Smooth muscle cell (in vitro differentiated cells): ENCODE measurements around the gene SRL. TPM values are rescaled to one million over a fixed set of nuclear protein-coding genes. Genes with fewer than 3 reads are reported as not detected.
"Not testable (repeated sequence)": the region's sequence is repeated elsewhere in the genome, so short reads cannot be mapped to it uniquely, and the experiment has no call there.

Experiments
- DNase-seq: peaks from one replicate; lab custom pipeline; 2025; ENCODE audit not compliant: unreplicated experiment; lab: John Stamatoyannopoulos, UW
- H2AFZ ChIP-seq: fragments of 200-600 bp; sonication (generic); 2 replicates; pipeline ENCODE4 v1.6.0; 2016; ENCODE audit warnings: antibody characterized with exemption, low read depth, mild to moderate bottlenecking
- H3F3A ChIP-seq: fragments of 200-600 bp; sonication (generic); 2 replicates; pipeline ENCODE4 v1.6.0; 2017; ENCODE audit warnings: antibody characterized with exemption, low read depth
- H3K27ac ChIP-seq: fragments of 200-600 bp; sonication (generic); 2 replicates; pipeline ENCODE4 v1.5.1; 2016; ENCODE audit warnings: low read depth, mild to moderate bottlenecking
- H3K27me3 ChIP-seq: fragments of 200-600 bp; sonication (generic); 2 replicates; pipeline ENCODE4 v1.6.1; 2016; ENCODE audit warnings: low read depth, mild to moderate bottlenecking
- H3K36me3 ChIP-seq: fragments of 200-600 bp; sonication (generic); 2 replicates; pipeline ENCODE4 v1.5.1; 2016; ENCODE audit warnings: low read depth
- H3K4me1 ChIP-seq: fragments of 200-600 bp; sonication (generic); 2 replicates; pipeline ENCODE4 v1.5.1; 2016; ENCODE audit warnings: low read depth
- H3K4me2 ChIP-seq: fragments of 200-600 bp; sonication (generic); 2 replicates; pipeline ENCODE4 v1.6.0; 2016; ENCODE audit warnings: mild to moderate bottlenecking
- H3K4me3 ChIP-seq: fragments of 200-600 bp; sonication (generic); 2 replicates; pipeline ENCODE4 v1.5.1; 2016; ENCODE audit warnings: mild to moderate bottlenecking
- H3K79me2 ChIP-seq: fragments of 200-600 bp; sonication (generic); 2 replicates; pipeline ENCODE4 v1.6.0; 2016; ENCODE audit warnings: low read depth, mild to moderate bottlenecking
- H3K9ac ChIP-seq: fragments of 200-600 bp; sonication (generic); 2 replicates; pipeline ENCODE4 v1.6.0; 2016; ENCODE audit warnings: low read depth
- H3K9me3 ChIP-seq: fragments of 200-600 bp; sonication (generic); replicated peaks from 2 replicates; pipeline ENCODE4 v1.5.1; 2016; ENCODE audit warnings: low read depth
- H4K20me1 ChIP-seq: fragments of 200-600 bp; sonication (generic); 2 replicates; pipeline ENCODE4 v1.6.0; 2016; ENCODE audit warnings: low read depth
- CTCF ChIP-seq: fragments of 200-600 bp; sonication (generic); IDR thresholded peaks from 2 replicates; pipeline ENCODE4 v1.5.1; 2017; ENCODE audit warnings: borderline replicate concordance, mild to moderate bottlenecking, antibody characterized with exemption; ENCODE audit not compliant: insufficient read depth, poor library complexity, severe bottlenecking
- WGBS: methylation state at CpG from one replicate; pipeline ENCODE4 v1.1.7; 2016; ENCODE audit warnings: low lambda C conversion rate; 5-methylcytosine and 5-hydroxymethylcytosine counted together
- polyA plus RNA-seq: library from polyadenylated mRNA; unstranded; fragments of >200 nt; fragmentation: Nextera tagmentation; extraction: Ambion mirVana; gene quantifications from 2 replicates; pipeline ENCODE4 v1.2.1, GENCODE V29; 2016
- total RNA-seq: library from RNA; depleted of rRNA; stranded (reverse); fragments of >200 nt; gene quantifications from 2 replicates; pipeline ENCODE4 v1.2.3, GENCODE V29; 2014

The SRL gene
- total and polyA plus RNA-seq, 2 experiments from 2014 or later = not detected

- H4K20me1 ChIP-seq = no peaks in the 10 kb centered on the region
- H3K9ac ChIP-seq = no peak overlapping the region
- peaks cover 7% of the 10 kb centered on the region for H3K4me1 ChIP-seq
- H3F3A ChIP-seq = no peaks in the 10 kb centered on the region
- H2AFZ ChIP-seq = no peak overlapping the region
- H3K4me3 ChIP-seq = no peak overlapping the region
- H3K79me2 ChIP-seq = no peaks in the 10 kb centered on the region
- H3K27me3 ChIP-seq = no peaks in the 10 kb centered on the region
- TF ChIP-seq CTCF = no peak
- no peaks in the 10 kb centered on the region for H3K36me3 ChIP-seq
- H3K9me3 ChIP-seq = no peaks in the 10 kb centered on the region
- DNase-seq = no peak
- WGBS = 99% methylated on average over 14 of the region's 14 CpGs
- H3K4me2 ChIP-seq = no peak overlapping the region
- H3K27ac ChIP-seq = no peak overlapping the region
These were observed 18.5 kb upstream of the SRL start for GRCh38 chr16:4260360-4260759.

- no peak for TF ChIP-seq CTCF
- Histone ChIP-seq H3K4me1 (no peaks in the 10 kb centered on the region), H3K27me3 (no peaks in the 10 kb centered on the region), H3K27ac (no peak overlapping the region), H4K20me1 (no peaks in the 10 kb centered on the region), H3K9me3 (no peaks in the 10 kb centered on the region), H3K4me3 (no peak overlapping the region), H3K9ac (no peak overlapping the region), H3K36me3 (no peaks in the 10 kb centered on the region), H2AFZ (no peak overlapping the region), H3F3A (no peaks in the 10 kb centered on the region), H3K4me2 (no peak overlapping the region), H3K79me2 (no peaks in the 10 kb centered on the region)
- WGBS = 90% methylated on average over 34 of the region's 34 CpGs
- DNase-seq = no peak
These were observed 16.0 kb upstream of the SRL start for GRCh38 chr16:4257646-4258556.

DNA sequence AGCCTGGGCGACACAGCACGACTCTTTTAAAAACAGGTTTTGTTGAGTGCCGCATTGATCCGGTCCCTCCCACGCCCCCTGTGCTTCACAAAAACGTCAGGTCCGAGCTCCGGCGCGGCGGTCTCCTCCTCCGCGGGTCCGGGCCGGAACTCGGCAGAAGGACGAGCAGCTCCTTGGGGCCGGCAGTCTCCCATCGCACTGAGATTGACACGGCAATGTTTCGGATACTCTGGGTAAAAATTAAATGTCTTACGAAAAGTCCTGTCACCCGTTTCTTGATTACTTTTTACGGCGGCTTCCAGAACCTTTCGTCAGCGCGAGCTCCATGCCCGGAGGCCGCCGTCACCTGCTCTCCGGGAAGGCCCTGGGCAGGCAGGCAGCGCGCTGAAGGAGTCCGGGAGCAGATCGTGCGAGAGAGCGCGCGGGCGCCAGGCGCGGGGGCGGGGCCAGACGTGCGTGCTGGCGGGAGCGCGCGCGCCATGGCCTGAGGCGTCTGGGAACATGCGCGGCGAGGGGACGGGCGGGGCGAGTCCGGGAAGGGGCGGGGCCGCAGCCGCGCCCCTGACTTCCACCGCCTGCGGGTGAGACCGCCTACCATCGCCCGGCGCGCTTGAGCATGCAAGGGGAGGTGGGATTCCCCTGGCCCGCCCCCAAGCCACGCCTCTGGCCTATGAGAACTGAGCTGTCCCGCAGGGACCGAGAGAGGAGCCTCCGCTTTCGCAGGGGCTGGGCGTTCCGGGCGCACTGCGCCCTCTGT lies 11.7 kb upstream of the SRL start:
- TF ChIP-seq CTCF = no peak
- Histone ChIP-seq H3K4me1 (no peaks in the 10 kb centered on the region), H3K4me2 (peak overlapping the region; percentile 83), H3K4me3 (peak overlapping the region; percentile 67), H3K27ac (peak overlapping the region; percentile 85), H3K9ac (peak overlapping the region; percentile 74), H3K9me3 (no peaks in the 10 kb centered on the region), H3K79me2 (no peaks in the 10 kb centered on the region), H3K36me3 (no peaks in the 10 kb centered on the region), H3F3A (no peaks in the 10 kb centered on the region), H3K27me3 (no peaks in the 10 kb centered on the region), H4K20me1 (no peaks in the 10 kb centered on the region), H2AFZ (peak overlapping the region; percentile 91)
- under 1% methylated on average over 66 of the region's 80 CpGs for WGBS
- peak; percentile 96 for DNase-seq

DNA sequence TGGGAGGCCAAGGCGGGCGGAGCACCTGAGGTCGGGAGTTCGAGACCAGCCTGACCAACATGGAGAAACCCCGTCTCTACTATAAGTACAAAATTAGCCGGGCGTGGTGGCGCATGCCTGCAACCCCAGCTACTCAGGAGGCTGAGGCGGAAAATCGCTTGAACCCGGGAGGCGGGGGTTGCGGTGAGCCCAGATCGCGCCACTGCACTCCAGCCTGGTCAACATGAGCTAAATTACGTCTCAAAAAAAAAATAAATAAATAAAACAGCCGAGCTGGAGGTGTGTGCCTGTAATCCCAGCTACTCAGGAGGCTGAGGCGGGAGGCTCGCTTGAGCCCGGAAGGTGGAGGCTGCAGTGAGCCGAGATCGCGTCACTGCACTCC lies 11.1 kb upstream of the SRL start:
- Histone ChIP-seq H3K27ac (peak overlapping the region; percentile 85), H3K9ac (peak overlapping the region; percentile 74), H3K4me2 (peak overlapping the region; percentile 83), H2AFZ (peak overlapping the region; percentile 91), H3K4me3 (peak overlapping the region; percentile 67)
- H3K27me3 ChIP-seq, H3K9me3 ChIP-seq, H3K36me3 ChIP-seq, H4K20me1 ChIP-seq, H3F3A ChIP-seq, H3K4me1 ChIP-seq, DNase-seq, H3K79me2 ChIP-seq: not testable (repeated sequence)
- 71% methylated on average over 23 of the region's 23 CpGs for whole genome bisulfite sequencing
